ENCODE data around the gene THEMIS.
"Not testable (repeated sequence)": the region's sequence is repeated elsewhere in the genome, so short reads cannot be mapped to it uniquely, and the experiment has no call there.

THEMIS gene

DNA sequence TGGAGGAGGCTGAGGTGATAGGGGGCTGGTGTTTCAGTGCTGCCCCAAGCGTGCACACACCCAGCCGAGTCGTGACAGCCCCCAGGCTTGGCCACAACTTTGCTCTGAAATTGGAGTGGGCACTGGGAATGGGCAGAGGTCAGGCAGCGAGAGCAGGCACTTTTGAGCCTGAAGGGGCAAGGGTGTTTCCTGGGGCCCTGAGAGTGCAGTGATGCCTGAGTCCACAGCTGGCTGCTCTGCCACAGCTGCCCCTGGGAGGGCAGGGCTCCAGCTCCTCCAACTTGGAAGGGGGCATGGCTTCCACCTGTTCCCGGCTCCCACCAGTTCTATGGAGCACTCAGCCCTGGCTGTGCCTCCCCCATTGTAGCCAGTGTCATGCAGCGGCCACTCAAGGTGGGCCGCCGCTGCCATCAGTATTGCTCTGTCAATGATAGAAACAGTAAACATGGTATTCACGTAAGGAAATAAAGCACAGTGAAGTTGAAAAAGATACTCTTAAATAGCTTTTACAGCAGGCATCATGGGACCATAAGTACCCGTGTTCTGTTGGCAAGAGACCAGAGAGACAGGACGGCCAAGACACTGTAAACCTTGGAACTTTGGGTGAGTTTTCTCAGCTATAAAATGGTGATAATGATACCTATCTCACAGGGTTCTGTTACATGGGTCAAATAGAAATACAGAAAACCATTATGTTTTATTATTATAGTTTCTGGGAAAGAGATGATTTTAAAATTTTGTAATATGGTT, 108.9 kb downstream of the THEMIS start:
- DNase-seq: no peak

DNA sequence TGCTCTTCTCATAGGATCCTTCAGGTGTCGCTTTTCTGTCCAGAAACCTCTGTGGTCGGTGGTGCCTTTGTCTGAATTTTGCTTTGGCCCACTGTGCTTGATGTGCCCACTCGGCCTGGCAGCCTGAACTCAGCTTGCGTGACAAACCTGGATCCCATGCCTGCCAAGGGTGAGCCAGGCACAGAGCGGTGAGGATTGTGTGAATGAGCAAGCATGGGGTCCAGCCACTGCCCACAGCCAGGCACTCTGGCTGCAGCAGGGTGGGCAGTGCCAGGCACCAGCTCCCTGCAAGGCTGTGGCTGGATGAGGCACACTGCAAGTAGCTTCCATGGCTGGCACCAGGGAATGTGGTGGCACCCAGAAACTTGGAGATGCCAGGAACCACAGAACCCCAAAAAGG, 110.3 kb downstream of the THEMIS start:
- no peak for DNase-seq

DNA sequence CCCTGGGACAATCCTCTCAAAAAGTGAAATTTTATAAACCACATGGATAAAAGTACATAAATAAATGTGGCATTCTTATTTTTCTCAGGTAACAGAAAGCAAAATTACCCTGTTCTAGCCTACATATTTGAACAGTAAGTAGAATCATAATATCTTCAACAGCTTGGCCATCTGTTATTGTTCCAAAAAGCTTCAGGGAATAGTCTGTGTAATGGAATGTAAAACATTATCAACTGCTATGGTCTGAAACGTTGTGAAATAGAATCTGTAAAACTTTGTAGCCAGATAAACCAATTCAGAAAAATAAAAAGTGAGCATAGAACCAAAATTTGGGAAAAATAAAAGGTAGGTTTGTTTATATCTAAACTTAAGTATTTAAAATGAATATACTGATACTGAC, 114.7 kb downstream of the THEMIS start:
- DNase-seq: no peak

DNA sequence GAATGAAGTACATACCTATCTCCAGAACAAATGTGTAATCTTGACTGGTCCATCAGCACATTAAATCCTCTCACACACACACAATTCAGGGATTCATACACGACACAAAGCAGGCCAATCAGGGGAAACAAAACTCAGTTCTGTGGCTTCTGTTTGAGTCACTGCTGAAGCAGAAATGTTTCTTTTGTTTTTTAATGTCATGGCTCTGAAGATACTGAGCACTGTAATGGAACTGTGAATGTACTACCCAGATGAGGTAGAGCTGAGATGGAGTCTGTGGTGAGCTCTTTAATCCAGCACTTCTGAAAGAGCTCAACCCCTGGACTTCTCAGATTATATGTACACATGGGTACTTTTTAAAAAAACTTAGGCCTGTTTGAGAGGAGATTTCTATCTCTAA, 116.4 kb downstream of the THEMIS start:
- DNase-seq: no peak

DNA sequence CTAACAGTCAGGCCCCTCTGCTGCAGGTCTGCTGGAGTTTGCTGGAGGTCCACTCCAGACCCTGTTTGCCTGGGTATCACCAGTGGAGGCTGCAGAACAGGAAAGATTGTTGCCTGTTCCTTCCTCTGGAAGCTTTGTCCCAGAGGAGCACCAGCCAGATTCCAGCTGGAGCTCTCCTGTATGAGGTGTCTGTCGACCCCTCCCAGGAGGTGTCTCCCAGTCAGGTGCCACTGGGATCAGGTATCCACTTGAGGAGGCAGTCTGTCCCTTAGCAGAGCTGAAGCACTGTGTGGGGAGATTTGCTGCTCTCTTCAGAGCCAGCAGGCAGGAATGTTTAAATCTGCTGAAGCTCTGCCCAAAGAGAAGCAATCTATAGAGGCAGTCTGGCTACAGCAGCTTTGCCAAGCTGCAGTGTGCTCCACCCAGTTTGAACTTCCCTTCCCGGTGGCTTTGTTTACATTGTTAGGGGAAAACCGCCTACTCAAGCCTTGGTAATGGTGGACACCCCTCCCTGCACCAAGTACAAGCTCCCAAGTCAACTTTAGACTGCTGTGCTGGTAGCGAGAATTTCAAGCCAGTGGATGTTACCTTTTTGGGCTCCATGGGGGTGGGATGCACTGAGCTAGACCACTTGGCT, 119.1 kb downstream of the THEMIS start:
- not testable (repeated sequence) for DNase-seq

DNA sequence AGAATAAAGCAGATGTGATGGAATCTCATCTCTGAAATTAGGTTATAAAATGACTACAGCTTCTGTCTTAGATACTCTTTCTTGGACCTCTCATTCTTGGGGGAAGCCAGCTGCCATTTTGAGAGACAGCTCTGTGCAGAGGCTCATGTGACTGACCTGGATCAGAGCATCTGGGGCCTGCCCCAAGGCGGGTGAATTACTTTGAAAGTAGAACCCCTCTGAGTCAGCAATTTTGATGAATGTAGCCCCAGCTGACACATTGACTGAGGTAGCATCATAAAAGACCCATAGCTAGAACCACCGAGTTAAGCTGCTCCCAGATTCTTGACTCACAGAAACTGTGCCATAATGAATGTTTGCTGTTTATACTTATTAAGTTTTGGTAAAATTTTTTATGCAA, 124.5 kb downstream of the THEMIS start:
- DNase-seq: no peak

DNA sequence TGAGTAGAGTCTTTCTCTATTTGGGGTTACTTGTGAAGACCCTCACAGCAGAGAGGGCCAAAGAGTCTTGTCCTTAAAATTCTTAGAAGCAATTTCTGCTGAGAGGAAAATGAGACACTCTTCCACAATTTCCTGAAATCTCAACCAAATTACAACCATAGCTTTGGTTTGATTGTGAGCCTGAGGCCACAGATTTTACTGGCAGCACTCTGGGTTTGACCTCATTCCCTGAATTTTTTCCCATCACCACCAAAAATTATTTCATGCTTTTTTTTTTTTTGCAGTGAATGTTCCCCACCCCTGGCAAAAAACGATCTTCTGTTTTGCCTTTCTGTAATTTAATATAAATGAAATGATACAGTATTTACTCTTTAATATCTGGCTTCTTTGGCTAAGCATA, 125.5 kb downstream of the THEMIS start:
- no peak for DNase-seq

DNA sequence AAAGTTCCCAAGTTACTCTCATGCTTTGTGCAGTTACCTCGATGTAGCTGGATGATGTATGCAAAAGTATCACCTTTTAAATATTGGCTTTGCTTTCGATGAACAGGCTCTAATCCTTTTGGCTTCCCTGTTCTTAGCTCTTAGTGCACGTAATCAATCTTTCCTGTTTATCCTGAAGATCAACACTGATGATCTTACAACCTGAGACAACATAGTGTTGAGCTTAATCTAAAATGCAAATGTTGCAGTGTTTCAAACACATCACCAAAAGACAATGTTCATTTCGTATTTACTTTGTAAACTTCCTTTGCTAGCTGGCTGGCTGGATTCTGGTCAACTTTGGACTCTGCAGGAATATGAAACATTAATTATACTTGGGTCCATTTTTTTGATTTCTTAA, 132.1 kb downstream of the THEMIS start:
- no peak for DNase-seq

DNA sequence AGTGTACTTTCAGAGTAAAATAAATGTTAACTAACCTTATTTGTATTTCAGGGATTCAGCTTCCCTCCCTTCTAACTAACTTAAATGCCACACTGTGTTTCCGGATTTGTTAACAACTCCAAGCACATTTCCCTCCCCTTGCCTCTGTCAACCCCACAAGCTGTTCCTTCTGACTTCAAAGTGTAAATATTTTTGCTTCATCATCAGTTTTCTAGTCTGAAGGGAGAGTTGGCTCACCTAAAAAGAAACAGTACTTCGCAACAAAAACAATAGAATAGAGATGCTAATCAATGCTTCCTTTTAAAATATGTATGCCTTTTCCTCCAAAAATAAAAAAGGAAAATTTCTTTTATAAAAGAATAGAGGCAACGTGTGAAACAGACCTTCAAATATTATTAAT, 132.6 kb downstream of the THEMIS start:
- DNase-seq: no peak

DNA sequence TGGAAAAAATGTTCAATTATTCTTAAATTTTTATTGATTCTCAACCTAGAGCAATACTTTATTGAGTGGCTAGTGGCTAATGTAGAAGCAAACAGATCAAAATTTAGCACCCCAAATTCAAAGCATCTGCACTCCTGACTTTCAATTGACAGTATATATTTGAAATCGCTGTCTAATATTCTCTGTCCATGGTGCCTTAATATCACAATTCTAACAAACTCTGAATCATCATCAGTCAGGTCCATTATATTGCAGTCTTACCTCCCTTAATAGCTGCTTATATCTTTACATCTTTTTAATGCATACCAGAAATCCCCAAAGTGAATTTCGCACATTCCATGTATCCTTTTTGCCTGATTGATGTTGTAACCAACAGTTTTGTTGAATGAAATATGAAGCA, 134.9 kb downstream of the THEMIS start:
- no peak for DNase-seq

DNA sequence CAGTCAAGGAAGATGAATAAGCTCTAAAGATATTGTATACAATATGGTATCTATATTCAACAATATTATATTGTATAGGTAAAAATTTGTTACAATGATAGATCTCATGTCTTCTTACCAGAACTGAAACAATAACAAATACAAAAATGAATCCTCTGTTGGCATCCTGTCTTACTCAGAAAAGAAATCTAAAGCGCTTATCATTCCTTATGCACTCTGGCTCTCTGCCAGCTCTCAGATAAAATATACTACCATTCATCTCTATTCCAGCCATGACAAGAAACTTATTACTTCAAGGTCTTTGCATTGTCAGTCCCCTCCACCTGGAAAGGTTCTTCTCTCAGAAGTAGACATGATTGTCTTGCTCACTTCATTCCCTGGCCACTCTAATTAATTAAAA, 138.6 kb downstream of the THEMIS start:
- no peak for DNase-seq

DNA sequence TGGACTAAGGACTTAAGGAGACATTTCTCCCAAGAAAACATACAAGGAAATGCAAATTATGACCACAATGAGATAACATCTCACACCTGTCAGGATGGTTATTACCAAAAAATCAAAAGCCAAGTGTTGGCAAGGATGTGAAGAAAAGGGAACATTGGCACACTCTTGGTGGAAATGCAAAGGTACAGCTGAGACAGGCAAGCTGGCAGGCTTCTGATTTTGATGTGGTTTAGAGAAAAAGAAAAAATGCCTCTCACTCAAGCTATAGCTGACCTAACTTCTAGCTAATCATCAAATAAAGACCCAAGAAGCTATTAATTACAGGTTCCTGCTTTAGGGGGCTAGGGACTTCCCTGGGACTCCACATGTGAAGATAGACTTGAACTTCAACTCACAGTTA, 139.8 kb downstream of the THEMIS start:
- DNase-seq: no peak

DNA sequence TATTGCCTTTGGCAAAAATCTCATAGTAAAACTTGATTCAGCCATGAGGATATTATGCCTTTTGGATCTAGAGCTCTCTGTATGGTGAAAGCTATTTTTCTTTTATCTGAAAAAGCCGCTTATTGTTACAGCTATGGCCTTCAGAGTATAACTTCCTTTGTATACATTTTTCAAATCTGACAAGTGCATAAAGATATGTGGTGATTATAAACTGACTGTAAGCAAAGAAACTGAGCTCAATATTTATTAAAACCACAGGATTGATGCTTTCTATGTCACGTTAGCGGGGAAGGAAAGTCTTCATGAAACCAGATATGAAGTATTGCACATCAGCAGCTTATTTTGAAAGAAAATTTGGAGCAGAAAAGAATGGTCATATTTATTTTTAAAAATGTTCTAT, 151.8 kb downstream of the THEMIS start:
- no peak for DNase-seq

DNA sequence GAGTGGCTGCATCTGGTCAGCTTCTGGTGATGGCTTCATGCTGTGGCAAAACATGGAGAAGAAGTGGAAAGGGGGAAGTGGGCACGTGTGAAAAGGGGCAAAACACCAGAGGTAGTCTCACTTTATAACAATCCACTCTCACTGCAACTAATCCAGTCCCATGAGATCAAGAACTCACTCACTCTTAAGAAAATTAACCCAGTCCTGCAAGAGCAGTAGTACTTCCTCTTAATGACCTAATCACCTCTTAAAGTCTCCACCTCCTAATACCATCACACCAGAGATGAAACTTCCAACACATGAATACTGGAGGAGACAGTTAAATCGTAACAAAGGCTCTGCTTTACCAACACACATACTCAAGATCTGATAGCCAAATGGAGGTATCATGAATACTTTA, 152.6 kb downstream of the THEMIS start:
- no peak for DNase-seq

DNA sequence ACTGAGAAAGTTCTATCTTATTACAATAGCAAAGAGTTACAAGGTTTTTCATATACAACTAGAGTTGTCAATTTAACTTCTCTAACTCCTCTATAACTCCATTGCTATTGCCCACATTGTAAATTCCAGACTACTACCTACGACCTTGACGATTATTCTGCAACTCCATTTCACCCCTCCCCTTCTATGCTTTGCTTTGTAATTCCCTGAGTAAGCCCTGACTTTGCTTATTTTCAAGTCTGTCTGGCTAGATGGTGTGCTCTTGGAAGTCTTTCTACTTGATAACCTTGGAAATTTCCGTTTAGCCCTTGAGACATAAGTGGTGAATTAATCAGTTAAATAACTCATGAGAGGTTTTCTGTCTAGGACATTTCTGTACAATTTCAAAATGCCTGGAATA, 162.4 kb downstream of the THEMIS start:
- DNase-seq: no peak

DNA sequence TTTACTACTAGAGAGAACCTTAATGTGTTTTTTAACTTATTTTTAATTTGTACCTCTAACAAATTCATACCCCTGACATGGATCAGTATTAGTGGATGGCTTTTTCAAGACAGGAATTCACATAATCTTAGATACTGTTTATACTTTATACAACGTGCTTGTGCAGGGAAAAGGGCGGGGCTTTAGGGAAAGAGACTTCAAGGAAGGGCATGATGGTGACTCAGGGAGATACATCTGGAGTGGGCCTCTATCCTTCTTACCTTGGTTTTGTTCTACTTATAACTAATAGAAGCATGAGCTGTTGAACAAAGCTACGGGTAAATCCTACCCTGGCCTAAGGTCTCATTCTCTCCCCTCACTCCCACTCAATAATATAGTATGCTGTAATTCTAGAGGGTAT, 163.1 kb downstream of the THEMIS start:
- DNase-seq: no peak

DNA sequence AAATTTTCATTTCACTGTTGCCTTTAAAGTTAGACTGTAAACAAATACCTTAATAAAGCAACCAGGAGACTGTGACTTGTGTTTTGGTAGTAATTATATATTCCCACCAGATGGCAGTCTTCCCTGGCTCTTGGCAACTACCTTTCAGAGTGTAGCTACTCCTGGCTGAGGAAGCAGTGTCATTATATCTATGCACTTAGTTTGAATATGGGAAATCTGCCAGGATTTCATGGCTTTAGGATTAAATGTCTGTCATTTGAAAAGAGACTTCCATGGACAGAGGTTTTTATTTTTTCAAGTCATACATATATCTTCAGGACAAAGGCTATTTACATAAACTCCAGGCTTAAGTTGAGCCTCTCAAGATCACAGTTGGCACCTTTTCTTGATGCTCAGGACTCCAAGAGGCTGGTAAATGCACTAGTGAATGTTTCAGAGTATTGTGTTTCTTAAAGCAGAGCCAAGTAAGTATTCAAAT, 163.8 kb downstream of the THEMIS start:
- DNase-seq: peak; percentile 76

DNA sequence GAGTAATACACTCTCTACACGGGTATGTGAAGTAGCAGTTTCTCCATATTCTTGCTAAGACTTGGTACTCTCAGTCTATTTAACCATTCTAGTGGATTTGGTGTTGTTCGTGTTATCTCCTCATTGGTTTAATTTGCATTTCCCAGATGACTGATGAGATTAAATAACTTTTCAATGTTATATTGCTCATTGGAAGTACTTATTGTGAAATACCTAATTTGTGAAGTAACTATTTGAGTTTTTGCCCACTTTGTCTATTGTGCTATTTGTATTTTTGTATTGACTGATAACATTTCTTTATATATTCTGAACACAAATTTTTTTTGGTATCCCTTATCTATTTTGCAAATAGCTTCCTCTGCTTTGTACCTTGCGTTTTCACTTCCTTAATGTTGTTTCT, 167.9 kb downstream of the THEMIS start:
- no peak for DNase-seq

DNA sequence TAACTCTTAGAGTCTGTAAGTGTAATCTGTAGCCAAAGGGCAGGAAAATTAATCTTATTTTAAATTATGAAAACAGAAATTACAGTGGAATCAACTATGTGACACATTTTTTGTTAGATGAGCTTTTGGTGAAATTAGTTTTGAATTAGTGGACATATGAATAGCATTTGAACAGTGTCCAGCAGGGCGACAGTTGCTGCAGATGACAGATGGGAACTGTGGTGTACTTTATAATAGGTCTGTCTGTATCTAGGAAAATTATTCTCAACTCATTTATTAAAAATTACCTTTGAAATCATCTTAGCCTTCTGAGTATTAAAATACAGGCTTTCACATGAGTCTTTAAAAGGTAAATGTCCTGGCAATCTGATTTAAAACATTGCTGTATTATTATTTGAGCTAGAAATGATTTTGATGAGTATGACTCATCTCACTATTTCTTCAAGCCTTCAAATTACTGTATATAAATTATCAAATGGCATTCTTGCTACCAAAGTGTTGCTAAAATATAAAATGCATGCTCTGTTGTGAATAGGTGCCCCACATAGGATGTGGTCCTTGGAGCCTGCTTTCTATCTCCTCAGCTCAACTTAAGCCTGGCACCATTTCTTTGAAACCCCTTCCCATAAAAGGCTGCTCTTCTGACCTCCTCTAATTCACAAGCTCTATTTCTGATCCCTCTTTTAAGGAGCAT, 173.5 kb downstream of the THEMIS start:
- no peak for DNase-seq

DNA sequence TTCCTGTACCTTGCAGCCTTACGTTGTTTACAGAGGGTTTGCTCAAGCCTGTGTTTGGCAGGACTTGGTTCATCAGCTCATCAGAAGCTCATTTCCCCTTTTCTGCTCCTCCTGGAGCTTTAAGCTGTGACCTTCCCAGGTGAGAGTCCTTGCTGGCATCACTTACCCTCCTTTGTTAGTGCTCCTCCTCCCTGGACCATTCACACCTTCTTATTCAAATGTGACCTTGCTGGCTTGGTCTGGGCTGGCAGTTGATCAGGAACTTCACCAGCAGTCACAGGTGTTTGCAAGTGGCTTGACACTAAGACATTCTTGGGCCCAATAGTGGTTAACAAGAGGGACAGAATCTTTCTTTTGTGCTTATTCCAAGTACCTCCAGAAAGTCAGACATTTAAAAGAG, 175.0 kb downstream of the THEMIS start:
- no peak for DNase-seq

DNA sequence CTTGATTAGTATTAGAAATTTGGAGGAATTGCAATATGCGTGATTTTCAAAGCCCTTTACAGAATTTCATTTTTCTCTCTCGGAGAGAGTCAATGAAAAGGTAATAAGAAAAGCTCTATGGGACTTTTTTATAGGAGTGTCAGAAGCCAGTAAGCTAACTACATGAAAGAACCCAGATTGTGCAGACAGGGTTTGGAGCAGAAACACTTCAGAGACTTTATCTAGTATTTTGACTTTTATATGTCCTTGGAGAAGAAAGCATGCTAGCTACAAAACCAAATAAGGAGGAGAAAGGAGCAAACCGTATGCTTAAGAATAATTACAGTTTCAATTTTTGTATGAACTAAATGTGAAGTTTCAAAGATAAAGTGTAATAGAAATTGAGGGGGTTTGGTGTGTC, 182.2 kb downstream of the THEMIS start:
- DNase-seq: no peak

DNA sequence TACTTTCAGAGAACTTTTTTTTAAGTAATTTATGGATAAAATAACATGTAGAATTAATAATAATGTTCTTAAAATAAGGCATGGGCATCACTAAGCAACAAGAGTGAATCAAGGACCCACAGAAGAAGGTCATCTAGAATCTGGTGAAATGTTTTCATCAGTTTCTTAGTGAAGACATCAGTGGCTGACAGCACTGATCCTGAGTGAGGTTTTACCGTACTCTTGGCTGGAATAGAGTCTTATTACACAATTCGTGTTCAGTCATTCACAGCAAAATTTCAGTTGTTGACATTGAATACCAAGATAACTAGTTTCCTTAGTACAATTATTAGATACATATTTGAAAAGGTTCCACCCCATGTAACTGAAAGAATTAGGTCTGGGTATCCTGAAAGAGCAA, 183.5 kb downstream of the THEMIS start:
- no peak for DNase-seq

DNA sequence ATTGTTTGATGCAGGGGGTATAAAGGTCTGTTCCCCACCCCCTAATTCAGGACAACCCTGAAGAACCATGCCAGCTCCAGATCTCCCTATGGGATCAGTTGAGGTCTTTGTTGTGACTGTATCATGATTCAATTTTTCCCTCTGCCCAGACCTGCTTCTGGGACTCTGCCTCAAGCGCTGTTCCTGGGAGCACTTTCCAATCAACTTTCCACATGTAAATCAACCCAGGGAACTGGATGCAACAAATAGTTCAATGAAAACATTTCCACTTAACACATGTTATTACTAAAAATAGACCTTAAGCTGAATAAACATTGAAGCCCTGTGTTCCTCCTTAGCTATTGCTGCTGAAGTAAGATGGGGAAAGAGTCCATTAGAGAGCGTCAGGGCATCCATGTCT, 184.4 kb downstream of the THEMIS start:
- DNase-seq: no peak

DNA sequence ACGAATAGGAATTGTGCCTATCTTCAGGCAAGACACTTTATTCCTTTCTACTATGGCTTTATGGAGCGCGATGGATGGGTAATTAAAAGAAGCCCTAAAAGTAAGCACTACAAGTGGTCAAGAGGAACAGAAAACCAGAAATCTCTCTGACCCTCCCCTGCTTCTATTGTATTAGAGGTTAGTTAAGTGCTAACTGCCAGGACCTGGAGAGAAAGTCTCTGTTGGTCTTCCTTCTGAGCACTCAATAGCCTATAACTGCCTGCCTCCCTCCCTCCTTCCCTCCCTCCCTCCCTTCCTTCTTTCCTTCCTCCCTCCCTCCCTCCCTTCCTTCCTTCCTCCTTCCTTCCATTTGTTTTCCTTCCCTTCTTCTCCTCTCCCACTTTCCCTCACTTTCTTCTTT, 190.2 kb downstream of the THEMIS start:
- DNase-seq: no peak
